ENCODE results near the gene IFNA14. TPM values are rescaled to one million over a fixed set of nuclear protein-coding genes. Genes with fewer than 3 reads are reported as not detected.

Gene IFNA14
- not detected in 2 replicates for total RNA-seq

DNA sequence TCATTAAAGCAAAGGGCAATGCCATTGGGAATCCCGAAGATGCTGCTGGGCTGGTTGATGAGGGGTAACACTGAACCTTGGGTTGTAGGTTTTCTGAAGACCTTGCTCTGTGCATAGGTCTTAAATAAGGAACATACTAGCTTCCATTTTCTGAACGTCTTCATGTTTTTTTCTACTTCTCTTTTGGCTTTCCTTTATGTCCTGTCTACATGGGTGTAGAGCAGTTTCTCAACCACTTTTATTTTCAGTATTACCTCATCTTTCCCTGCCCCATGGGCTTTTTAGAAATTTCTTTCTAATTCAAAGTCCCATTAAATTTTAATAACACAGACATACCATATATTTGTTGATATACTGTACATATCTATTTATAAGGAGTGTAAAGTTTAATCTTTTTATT, at the start of gene IFNA14:
TSS of gene IFNA14 (minus strand) at position 95 of the 400 bp plus-strand sequence. CDS start at position 25, 70 bp downstream.

DNA sequence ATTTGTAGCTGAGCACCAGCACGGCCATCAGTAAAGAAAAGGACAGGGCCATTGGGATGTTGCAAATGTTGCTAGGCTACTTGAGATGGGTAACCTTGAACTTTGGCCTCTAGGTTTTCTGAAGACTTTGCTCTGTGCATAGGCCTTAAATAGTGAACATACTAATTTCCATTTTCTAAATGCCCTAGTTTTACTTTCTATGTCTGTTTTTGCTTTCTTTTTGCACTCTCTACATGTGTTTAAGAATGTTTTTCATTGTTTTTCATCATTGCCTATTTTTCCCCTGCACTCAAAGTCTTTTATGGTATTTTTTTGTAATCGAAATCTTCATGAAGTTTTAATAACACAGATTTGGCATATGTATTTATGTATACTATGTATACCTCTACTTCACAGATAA, 11.7 kb downstream of the IFNA14 start, which contains the start of gene IFNA17:
TSS of gene IFNA17 (minus strand) at position 101 of the 400 bp plus-strand sequence. CDS start at position 52, 49 bp downstream.

GRCh38 chr9:21217211-21217610, 22.6 kb downstream of the IFNA14 start, which contains the start of gene IFNA16:
IFNA16 (minus strand) TSS chr9:21217311; CDS start chr9:21217305, 6 bp downstream.

DNA sequence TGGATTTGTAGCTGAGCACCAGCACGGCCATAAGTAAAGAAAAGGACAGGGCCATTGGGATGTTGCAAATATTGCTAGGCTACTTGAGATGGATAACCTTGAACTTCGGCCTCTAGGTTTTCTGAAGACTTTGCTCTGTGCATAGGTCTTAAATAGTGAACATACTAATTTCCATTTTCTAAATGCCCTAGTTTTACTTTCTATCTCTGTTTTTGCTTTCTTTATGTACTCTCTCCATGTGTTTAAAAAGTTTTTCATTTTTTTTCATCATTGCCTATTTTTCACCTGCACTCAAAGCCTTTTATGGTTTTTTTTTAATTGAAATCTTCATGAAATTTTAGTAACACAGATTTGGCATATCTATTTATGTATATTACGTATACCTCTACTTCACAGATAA, 32.8 kb downstream of the IFNA14 start, which contains the start of gene IFNA10:
TSS of gene IFNA10 (minus strand) at position 101 of the 400 bp plus-strand sequence. CDS start at position 55, 46 bp downstream.

DNA sequence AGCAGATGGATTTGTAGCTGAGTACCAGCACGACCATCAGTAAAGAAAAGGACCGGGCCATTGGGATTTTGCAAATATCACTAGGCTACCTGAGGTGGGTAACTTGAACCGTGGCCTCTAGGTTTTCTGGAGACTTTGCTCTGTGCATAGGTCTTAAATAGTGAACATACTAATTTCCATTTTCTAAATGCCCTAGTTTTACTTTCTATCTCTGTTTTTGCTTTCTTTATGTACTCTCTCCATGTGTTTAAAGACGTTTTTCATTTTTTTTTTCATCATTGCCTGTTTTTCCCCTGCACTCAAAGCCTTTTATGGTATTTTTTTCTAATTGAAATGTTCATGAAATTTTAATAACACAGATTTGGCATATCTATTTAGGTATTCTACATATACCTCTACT, 37.7 kb downstream of the IFNA14 start, which contains the start of gene IFNA7:
TSS of gene IFNA7 (minus strand) at position 101 of the 400 bp plus-strand sequence. CDS start at position 61, 40 bp downstream.

Other genes starting within 250 kb of the IFNA14 start
- 0.45 and 0.56 TPM in 2 replicates for gene HACD4, start 208.4 kb downstream of the IFNA14 start, total RNA-seq
- gene IFNB1, start 162.1 kb downstream of the IFNA14 start, total RNA-seq = not detected in 2 replicates
- not detected in 2 replicates for gene IFNW1, start 98.2 kb downstream of the IFNA14 start, total RNA-seq
- not detected in 2 replicates for gene IFNA21, start 73.3 kb downstream of the IFNA14 start, total RNA-seq
- gene IFNA4, start 52.4 kb downstream of the IFNA14 start, total RNA-seq = not detected in 2 replicates
- gene IFNA7, start 37.8 kb downstream of the IFNA14 start, total RNA-seq = not detected in 2 replicates
- gene IFNA10, start 32.9 kb downstream of the IFNA14 start, total RNA-seq = not detected in 2 replicates
- not detected in 2 replicates for gene IFNA16, start 22.7 kb downstream of the IFNA14 start, total RNA-seq
- not detected in 2 replicates for gene IFNA17, start 11.8 kb downstream of the IFNA14 start, total RNA-seq
- gene IFNA5, start 65.3 kb upstream of the IFNA14 start, total RNA-seq = 0.09 TPM in 1 of 2 replicates, not detected in the other
- gene KLHL9, start 95.4 kb upstream of the IFNA14 start, total RNA-seq = 32.2 and 38.3 TPM in 2 replicates
- gene IFNA6, start 110.9 kb upstream of the IFNA14 start, total RNA-seq = not detected in 2 replicates
- gene IFNA13, start 128.1 kb upstream of the IFNA14 start, total RNA-seq = not detected in 2 replicates
- gene IFNA2, start 145.4 kb upstream of the IFNA14 start, total RNA-seq = not detected in 2 replicates
- gene IFNA8, start 169.1 kb upstream of the IFNA14 start, total RNA-seq = not detected in 2 replicates
- not detected in 2 replicates for gene IFNA1, start 200.4 kb upstream of the IFNA14 start, total RNA-seq
- 0.99 and 2.1 TPM in 2 replicates for gene IFNE, start 242.3 kb upstream of the IFNA14 start, total RNA-seq

Measured in endothelial cell of coronary artery (primary cell).